PC-9 (cell line): ENCODE measurements around the gene ANKRD52.

Experiments used
- EZH2 ChIP-seq: fragments of 200-600 bp; sonication (generic); IDR thresholded peaks from 2 replicates; pipeline ENCODE4 v1.8.0; 2017; ENCODE audit warnings: antibody characterized with exemption, low read depth
- TF ChIP-seq, protein P1 (sequence below): fragments of 200-600 bp; sonication (generic); conservative IDR thresholded peaks from 2 replicates; pipeline ENCODE4 v1.6.1; 2017; ENCODE audit warnings: mixed run types, antibody characterized with exemption, mild to moderate bottlenecking, moderate library complexity

DNA sequence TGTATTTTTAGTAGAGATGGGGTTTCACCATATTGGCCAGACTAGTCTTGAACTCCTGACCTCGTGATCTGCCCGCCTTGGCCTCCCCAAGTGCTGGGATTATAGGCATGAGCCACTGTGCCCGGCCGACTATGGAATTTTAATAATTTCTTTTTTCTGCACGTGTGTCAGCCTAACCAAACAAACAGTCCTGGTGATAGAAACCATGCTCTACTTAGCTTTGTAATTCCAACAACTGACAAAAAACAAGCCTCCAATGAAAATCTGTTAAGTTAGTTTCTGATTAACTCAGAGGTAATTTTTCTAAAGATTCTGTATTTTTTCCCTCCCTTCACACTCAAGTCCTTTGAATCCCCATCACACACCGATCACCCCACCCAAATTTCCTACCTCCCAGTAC, 23.8 kb upstream of the ANKRD52 start:
- TF ChIP-seq EZH2: no peak
- TF ChIP-seq, protein P1, sequence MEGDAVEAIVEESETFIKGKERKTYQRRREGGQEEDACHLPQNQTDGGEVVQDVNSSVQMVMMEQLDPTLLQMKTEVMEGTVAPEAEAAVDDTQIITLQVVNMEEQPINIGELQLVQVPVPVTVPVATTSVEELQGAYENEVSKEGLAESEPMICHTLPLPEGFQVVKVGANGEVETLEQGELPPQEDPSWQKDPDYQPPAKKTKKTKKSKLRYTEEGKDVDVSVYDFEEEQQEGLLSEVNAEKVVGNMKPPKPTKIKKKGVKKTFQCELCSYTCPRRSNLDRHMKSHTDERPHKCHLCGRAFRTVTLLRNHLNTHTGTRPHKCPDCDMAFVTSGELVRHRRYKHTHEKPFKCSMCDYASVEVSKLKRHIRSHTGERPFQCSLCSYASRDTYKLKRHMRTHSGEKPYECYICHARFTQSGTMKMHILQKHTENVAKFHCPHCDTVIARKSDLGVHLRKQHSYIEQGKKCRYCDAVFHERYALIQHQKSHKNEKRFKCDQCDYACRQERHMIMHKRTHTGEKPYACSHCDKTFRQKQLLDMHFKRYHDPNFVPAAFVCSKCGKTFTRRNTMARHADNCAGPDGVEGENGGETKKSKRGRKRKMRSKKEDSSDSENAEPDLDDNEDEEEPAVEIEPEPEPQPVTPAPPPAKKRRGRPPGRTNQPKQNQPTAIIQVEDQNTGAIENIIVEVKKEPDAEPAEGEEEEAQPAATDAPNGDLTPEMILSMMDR: no peak
